ENCODE results near the gene CFAP97D1. TPM values are rescaled to one million over a fixed set of nuclear protein-coding genes. Genes with fewer than 3 reads are reported as not detected.

The CFAP97D1 gene
- total and polyA plus RNA-seq, 3 donors from 2014 or later: 6.3 to 32.4 (median 20.0) TPM

DNA sequence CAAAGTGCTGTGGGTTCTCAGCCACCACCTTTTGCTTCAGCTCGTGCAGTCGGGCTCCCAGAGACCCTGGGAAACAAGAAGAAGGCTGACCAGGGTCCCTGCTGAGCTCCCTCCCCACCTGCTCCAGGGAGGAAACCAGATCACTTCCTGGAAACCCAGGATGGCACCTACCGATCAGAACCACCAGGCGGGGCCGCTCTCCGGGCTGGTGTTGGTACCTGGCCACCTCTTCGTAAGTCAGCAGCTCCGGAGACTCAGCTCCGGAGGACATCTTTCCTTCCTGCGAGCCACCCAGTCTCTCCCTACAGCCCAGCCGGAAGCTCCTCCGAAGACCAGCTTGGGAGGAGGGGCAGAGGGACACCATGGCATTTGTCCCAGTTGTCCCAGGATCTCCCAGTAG lies 33.8 kb downstream of the CFAP97D1 start:
- H3K4me3 ChIP-seq: no peak overlapping the region
- no peaks in the 10 kb centered on the region for H3K27me3 ChIP-seq
- DNase-seq: no peak
- no peaks in the 10 kb centered on the region for H3K9me3 ChIP-seq
- H3K27ac ChIP-seq: no peak overlapping the region
- no peaks in the 10 kb centered on the region for H3K4me1 ChIP-seq
- TF ChIP-seq, protein P1, sequence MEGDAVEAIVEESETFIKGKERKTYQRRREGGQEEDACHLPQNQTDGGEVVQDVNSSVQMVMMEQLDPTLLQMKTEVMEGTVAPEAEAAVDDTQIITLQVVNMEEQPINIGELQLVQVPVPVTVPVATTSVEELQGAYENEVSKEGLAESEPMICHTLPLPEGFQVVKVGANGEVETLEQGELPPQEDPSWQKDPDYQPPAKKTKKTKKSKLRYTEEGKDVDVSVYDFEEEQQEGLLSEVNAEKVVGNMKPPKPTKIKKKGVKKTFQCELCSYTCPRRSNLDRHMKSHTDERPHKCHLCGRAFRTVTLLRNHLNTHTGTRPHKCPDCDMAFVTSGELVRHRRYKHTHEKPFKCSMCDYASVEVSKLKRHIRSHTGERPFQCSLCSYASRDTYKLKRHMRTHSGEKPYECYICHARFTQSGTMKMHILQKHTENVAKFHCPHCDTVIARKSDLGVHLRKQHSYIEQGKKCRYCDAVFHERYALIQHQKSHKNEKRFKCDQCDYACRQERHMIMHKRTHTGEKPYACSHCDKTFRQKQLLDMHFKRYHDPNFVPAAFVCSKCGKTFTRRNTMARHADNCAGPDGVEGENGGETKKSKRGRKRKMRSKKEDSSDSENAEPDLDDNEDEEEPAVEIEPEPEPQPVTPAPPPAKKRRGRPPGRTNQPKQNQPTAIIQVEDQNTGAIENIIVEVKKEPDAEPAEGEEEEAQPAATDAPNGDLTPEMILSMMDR (IDR thresholded peaks at IDR 0.05): no peak
- no peak for TF ChIP-seq POLR2A (IDR thresholded peaks at IDR 0.05)
- no peaks in the 10 kb centered on the region for H3K36me3 ChIP-seq (ENCODE audit: low read depth, missing control alignments)
- intact Hi-C loops (cut with DNase I; ENCODE audit: low total_unique reads): no loop called here
- WGBS, 2 donors: 92% methylated on average over 10 to 12 of the region's 12 CpGs

DNA sequence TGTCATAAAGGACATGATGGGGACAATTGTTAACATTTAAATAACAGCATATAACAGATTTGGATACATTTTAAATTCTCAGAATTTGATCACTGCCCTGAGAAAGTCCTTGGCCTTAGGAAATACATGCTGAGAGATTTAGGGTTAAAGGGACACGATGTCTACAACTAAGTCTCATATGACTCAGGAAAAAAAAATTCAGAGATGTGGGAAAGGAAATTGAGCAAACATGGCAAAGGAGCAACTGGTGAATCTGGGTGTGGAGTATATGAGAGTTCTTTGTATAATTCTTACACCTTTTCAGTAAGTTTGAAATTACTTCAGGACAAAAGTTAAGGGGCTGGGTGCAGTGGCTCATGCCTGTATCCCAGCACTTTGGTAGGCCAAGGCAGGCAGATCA lies 34.5 kb downstream of the CFAP97D1 start:
- H3K4me1 ChIP-seq: no peaks in the 10 kb centered on the region
- no peaks in the 10 kb centered on the region for H3K27me3 ChIP-seq
- no peak overlapping the region for H3K4me3 ChIP-seq
- TF ChIP-seq, protein P1 (IDR thresholded peaks at IDR 0.05): no peak
- no peak for TF ChIP-seq POLR2A (IDR thresholded peaks at IDR 0.05)
- intact Hi-C loops (cut with DNase I; ENCODE audit: low total_unique reads): no loop called here
- H3K9me3 ChIP-seq: no peaks in the 10 kb centered on the region
- 32% methylated on average over 1 of the region's 1 CpG for WGBS, 2 donors
- no peak overlapping the region for H3K27ac ChIP-seq
- DNase-seq: no peak
- H3K36me3 ChIP-seq (ENCODE audit: low read depth, missing control alignments): no peaks in the 10 kb centered on the region

DNA sequence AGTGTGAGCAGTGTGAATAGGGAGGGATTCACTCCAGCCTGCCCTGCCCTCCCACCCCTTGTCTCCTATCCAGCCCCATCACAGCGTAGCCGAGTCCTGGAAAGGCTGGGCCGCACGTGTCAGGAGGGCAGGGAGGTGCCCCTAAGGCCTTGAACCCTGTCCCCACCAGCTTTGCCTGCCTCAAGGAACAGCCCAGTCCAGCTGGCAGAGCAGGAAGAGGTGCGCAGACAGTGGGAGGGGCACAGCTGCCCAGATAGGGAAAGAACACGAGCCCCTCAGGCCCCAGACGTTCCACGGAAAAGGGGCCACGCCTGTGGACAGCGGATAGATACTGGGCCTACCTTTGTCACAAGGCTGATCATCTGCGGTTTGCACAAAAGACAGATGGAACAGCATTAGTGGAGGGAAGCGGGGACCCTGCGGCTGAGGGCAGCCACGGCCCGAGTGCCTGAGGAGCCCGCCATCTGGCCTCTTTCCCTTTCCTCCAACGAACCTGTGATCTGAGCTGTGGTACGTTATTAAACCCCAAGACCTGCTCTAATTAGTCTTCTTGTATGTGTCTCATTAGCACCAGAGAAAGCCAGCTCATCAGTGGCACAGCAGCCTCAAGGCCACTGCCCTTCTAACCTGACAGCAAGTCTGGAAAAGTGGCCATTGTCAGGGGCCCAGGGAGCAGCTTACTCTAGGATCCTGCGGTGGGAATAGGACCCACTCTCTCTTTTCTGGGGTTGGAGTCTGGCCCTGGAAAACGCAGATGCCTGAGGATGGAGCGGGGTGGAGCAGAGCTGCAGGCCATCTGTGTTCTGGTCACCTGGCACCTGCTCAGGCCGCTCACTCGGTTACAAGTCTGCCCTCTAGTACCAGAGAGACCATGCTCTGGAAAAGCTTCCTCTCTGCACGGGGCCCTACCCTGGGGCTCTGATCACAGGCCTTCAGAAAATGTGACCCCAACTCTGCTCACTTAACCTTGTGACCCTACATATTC lies 36.4 kb downstream of the CFAP97D1 start:
- intact Hi-C loops (cut with DNase I; ENCODE audit: low total_unique reads): no loop called here
- 87 to 88% methylated on average over 19 to 24 of the region's 24 CpGs for WGBS, 2 donors
- Histone ChIP-seq H3K27ac (no peak overlapping the region), H3K9me3 (no peaks in the 10 kb centered on the region), H3K36me3 (ENCODE audit: low read depth, missing control alignments) (no peaks in the 10 kb centered on the region), H3K27me3 (no peaks in the 10 kb centered on the region), H3K4me3 (no peak overlapping the region), H3K4me1 (no peaks in the 10 kb centered on the region)
- no peak for DNase-seq
- TF ChIP-seq POLR2A (IDR thresholded peaks at IDR 0.05): no peak
- TF ChIP-seq, protein P1 (IDR thresholded peaks at IDR 0.05): no peak

DNA sequence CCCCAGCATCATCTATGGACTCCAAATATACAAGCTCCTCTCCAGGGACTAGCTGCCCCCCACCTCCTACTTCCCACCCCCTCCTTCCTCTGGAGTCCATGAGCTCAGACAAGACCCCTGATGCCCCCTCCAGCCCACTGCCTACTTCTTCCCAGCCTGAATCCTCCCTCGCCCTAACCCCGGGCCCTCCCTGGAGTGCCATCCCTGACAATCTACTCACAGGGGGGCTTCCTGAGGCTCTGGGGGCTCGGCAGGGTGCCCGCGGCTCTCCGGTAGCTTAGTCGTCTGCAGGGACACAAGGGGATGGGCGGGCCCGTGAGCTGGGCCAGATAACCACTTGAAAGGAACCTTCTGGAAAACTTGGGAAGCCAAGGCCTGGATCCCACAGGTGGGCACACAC lies 37.6 kb downstream of the CFAP97D1 start:
- Histone ChIP-seq H3K36me3 (ENCODE audit: low read depth, missing control alignments) (no peaks in the 10 kb centered on the region), H3K27me3 (no peaks in the 10 kb centered on the region), H3K9me3 (no peaks in the 10 kb centered on the region), H3K4me1 (no peaks in the 10 kb centered on the region), H3K27ac (no peak overlapping the region), H3K4me3 (no peak overlapping the region)
- DNase-seq: no peak
- TF ChIP-seq POLR2A (IDR thresholded peaks at IDR 0.05): no peak
- TF ChIP-seq, protein P1 (IDR thresholded peaks at IDR 0.05): no peak
- intact Hi-C loops (cut with DNase I; ENCODE audit: low total_unique reads): no loop called here
- 95 to 97% methylated on average over 5 to 9 of the region's 9 CpGs for WGBS, 2 donors
